HG02938 (cell line): ENCODE results near the gene GOLM1.
"Not testable (repeated sequence)": the region's sequence is repeated elsewhere in the genome, so short reads cannot be mapped to it uniquely, and the experiment has no call there.

Source experiments
- ATAC-seq: cut with Tn5 transposase; IDR thresholded peaks from one replicate; pipeline ENCODE4 v1.9.1; 2021; ENCODE audit warnings: mild to moderate bottlenecking, moderate library complexity; ENCODE audit not compliant: unreplicated experiment

The GOLM1 gene

DNA sequence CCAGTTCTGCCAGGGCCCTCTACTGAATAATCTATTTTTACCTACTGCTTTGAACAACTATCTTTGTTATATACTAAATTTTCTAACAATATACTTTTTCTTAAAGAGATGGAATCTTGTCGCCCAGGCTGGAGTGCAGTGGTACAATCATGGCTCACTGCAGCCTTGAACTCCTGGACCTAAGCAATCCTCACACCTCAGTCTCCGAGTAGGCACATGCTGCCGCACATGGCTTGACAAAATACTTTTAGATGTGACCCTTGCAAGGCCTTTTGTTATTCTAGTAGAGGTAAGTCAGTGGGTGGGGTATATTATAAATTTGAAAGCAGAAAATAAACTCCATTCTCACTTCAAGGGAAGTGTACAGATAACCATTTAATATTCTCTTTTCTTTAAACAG is 7.9 kb downstream of the GOLM1 start:
- ATAC-seq, result no peak

- no peak for ATAC-seq
Observed at GRCh38 chr9:86082870-86083269, 16.5 kb downstream of the GOLM1 start.

- ATAC-seq, result no peak
Observed at GRCh38 chr9:86079865-86080469, 19.4 kb downstream of the GOLM1 start.

DNA sequence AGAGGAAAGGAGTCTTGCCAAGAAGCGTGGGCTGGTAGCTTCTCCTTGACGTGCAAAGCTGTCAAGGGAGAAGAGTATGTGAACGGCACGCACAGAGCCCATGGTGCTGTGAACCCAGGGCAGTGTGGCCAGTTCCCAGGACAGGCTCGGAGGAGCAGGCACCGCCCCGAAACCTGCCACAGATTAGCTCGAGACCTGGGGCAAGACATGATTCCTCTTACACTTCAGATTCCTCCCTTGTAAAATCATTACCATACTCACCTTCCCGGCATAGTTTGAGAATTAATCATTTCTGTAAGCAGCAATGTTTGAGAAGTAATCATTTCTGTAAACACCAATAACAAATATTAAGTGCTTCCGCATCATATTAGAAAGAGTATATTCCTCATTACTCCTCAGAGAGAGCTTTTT is 19.9 kb downstream of the GOLM1 start:
- no peak for ATAC-seq

DNA sequence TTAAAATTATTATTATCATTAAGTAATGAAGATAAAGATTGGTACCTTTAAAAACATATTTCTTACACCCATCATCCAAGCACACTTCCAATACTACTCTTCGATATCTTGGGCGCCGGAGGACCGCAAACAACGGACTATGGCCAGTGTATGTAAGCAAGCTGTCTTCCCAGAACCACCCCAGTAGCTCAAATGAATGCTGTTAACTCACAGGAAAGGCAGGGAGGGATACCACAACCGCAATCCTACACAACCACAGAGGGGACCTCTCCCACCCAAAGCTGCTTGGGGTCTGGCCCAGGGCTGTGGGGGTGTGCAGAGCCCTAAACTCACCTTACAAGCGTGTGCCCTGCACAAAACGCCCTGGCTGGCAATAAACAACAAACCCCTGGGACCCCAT is 20.6 kb downstream of the GOLM1 start:
- no peak for ATAC-seq

DNA sequence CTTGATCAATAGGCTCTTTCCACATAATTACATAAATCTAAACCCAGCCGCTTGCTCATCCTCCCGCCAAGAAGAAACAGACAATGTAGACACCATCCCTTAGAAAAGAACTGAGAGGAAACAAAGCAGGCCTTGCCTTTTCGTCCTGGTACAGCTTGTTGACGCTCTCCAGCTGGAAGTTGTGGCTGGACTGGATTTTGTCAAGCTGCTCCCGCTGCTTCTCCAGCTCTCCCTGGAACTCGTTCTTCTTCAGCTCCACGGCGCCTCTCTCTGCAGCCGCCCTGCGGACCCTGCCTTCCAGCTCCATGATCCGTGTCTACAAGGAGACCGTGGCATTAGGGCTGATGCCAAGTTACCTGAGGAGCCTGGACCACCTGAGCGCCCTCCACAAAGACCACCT is 22.1 kb downstream of the GOLM1 start:
- no peak for ATAC-seq

GRCh38 chr9:86075132-86076109 is 23.9 kb downstream of the GOLM1 start:
- no peak for ATAC-seq

DNA sequence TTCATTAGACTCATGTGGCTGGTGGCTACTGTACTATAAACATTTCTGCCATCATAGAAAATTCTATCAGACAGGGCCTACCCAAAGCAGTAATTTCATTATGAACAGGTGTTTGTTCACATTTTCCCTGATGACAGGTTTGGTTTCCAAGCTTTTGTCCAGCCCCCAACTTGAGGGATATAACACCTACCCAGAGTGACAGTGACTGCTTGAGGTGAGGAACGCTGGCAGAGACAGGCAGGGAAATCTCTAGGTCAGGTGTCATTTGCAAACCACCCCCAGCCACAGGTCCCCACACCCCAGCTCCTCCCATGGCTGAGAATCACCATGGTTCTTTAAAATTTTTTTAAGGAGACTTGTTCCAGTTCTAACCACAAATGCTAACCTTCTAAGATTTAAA is 25.5 kb downstream of the GOLM1 start:
- ATAC-seq, result no peak

DNA sequence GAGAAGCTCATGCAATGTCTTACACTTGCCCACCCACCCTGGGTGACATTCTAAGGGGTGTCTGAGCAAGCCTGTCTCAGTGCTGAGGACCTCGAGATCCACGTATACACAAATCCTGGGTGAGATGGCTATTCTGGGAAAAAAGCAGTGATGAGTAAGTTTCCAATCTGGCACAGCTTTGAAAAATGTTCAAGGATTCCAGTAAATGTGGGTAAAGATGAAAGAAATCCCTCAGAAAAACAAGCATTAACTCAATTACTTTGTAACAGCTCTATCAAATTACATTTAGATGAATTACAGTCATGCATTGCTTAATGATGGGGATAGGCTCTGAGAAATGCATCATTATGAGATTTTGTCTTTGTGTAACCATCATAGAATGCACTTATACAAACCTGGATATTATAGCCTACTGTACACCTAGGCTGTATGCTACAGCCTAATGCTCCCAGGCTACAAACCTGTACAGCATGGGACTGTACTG is 26.9 kb downstream of the GOLM1 start:
- ATAC-seq, result no peak

GRCh38 chr9:86069206-86069869 is 30.0 kb downstream of the GOLM1 start:
- ATAC-seq, result no peak

- ATAC-seq, result no peak
Observed at GRCh38 chr9:86064220-86064619, 35.1 kb downstream of the GOLM1 start.

- no peak for ATAC-seq
Observed at GRCh38 chr9:86062845-86063693, 36.3 kb downstream of the GOLM1 start.

DNA sequence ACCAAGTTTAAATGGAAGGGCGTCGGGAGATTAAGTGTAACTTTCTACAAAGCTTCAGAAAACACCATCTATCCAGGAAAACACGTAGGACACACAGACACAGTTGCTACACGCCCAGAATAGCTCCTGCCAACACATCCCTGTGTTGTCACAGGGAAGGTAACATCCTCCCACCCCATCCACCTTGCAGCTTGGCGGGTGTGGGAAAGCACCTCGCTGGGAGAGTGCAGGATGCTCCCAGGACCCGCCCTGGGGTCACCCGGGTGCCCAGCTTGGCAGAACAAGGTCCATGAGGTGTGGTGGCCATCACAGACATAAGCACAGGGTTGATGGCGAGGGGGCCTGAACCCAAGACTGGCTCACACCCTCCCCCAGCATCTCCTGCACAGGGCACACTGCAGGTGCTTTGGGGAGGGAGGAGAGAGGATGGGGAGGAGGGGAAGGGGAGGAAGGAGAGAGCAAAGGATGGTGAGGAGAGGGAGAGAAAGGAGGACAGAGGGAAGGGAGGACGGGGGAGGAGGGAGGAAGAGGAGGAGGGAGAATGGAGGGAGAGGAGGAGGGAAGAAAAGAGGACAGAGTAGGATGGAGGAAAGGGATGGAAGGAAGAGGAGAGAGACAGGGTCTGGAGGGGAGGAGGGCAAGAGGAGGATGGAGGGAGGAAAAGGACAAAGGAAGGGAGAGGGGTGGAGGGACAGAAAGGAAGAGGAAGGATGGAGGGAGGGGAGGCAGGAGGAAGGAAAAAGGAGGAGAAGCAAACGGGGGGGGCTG is 37.2 kb downstream of the GOLM1 start:
- no peak for ATAC-seq

DNA sequence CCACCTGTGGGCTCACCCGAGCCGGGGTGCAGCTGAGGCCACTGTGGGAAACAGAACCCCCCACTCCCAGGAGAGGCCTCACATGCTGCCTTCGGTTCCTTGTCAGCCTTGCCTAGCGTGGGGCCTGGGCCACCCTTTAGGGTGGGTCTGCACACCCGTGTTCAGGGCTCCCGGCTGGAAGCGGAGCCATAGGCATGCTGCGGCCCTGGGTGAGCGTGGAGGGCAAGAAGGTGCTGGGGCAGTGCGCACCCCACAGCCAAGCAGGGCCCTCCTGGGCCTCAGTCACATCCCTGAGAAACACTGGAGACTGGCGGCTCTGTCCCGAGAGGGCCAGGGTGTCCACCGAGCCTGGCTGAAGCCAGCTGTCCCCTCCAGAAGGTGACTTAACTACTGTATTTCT is 41.9 kb downstream of the GOLM1 start:
- no peak for ATAC-seq

DNA sequence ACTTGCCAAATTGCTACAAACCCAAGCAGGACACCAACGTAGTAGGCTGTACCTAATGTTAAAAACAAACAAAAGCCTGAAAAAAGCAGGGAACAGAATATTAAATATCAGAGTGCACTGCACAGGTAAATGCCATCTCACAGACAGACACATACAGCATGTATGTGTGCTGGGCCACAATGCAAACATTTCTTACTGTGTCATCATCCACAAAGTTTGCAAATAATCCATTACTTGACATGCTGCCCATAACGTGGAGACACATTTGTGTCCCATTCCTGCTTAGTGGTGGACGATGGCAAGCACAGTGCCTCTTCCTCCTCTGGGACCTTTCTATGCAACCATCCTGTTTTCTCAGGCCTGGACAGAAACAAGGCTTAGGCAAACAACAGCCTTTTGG is 44.7 kb downstream of the GOLM1 start:
- no peak for ATAC-seq

- ATAC-seq, result no peak
Observed at GRCh38 chr9:86052556-86053468, 46.5 kb downstream of the GOLM1 start.

DNA sequence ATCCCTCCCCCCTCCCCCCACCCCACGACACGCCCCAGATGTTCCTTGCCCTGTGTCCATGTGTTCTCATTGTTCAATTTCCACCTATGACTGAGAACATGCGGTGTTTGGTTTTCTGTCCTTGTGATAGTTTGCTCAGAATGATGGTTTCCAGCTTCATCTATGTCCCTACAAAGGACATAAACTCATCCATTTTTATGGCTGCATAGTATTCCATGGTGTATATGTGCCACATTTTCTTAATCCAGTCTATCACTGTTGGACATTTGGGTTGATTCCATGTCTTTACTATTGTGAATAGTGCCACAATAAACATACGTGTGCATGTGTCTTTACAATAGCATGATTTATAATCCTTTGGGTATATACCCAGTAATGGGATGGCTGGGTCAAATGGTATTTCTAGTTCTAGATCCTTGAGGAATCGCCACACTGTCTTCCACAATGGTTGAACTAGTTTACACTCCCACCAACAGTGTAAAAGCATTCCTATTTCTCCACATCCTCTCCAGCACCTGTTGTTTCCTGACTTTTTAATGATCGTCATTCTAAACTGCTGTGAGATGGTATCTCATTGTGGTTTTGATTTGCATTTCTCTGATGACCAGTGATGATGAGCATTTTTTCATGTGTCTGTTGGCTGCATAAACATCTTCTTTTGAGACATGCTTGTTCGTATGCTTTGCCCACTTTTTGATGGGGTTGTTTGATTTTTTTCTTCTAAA is 51.2 kb downstream of the GOLM1 start:
- ATAC-seq, result not testable (repeated sequence)

DNA sequence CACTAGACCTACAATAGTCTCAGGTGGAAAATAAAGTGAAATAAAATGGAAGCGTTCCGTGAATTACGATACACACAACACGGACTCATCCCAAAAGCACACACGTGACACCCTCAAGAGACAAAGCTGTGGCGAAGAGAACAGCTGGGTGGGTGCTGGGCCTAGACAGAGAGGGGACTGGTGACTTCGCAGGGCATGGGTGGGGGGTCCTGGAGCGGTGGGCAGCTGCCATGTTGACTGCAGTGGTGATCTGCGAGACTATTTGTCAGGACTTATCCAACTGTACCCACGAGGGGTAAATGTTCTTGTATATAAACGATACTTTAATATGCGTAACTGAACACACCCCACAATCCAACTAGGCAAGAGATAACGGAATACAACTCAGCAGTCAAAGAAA is 52.0 kb downstream of the GOLM1 start:
- ATAC-seq, result no peak
